Measurements from ENCODE around the gene NPY4R.
"Not testable (repeated sequence)": the region's sequence is repeated elsewhere in the genome, so short reads cannot be mapped to it uniquely, and the experiment has no call there.

Gene NPY4R

DNA sequence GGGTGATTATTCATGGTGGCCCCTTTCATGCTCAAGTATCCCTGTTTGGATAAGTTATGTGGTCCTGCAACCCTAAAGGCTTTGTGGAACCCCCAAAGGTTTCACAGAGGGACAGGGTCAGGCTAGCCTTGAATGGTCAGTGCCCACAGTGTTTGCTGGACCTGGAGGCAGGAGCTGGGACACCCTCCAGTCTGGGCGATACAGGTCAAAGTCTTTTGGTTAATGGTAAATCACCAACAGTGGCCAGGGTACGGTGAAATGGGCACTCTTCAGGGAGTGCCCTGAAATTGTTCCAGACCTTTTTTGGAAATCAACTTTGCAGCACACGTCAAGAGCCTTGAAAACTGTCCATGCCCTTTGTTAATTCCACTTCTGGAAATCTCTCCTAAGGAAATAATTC is 8.7 kb downstream of the NPY4R start:
- not testable (repeated sequence) for DNase-seq (ENCODE audit: low read depth)

DNA sequence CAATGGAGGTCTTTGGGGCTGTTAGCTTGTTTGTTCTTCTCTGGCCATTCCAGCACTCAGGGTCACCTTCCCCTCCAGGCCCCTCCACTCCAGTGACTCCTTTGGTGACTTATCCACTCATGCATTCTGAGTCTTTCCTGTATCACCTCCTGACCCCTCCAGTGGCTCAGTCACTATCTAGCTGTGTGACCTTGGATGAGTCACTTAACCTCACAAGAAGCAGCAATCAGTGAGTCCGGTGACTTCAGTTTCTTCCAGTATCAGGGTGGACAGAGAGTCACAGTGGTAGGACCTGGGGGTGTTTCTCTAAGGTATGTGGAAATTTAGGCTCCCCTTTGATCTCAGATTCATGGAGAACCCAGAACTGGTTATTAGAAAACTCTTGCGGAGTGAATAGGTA is 9.8 kb downstream of the NPY4R start:
- DNase-seq (ENCODE audit: low read depth) = not testable (repeated sequence)

DNA sequence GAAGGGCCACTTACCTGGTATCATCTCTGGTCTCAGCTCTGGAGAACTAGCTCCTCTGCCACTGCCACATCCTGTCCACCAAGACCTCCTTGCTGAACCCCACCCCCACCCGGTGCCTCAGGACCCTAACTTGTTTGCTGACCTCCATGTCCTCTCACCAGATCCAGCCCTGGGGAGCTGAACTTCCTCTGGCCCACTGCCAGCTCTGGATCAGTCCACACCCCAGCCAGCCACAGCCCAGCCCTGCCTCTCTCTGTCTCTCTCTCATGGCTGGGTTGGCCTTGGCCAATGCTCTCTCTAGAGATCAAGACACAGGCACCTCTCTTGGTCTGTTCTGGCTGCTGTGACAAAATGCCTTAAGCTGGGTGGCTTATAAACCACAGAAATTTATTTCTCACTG is 14.4 kb downstream of the NPY4R start:
- DNase-seq (ENCODE audit: low read depth) = not testable (repeated sequence)

DNA sequence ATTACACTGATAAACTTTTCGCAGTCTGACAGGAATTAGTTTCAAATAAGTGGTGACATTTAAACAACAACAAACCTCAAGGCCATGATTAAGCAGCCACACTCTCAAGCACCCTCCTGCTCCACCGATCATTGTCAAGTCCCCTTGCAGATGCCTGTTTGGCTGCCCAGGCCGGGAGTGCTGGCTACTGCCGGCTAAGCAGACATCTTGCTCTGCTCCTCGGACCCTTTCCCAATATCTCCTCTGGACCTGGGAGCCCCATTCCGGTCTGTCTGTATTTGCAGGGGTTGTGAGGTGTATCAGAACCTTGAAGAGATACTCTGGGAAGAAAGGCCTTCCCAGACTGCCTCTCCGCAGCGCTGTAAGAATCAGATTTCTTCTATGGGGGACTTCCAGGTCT is 14.9 kb downstream of the NPY4R start:
- not testable (repeated sequence) for DNase-seq (ENCODE audit: low read depth)

DNA sequence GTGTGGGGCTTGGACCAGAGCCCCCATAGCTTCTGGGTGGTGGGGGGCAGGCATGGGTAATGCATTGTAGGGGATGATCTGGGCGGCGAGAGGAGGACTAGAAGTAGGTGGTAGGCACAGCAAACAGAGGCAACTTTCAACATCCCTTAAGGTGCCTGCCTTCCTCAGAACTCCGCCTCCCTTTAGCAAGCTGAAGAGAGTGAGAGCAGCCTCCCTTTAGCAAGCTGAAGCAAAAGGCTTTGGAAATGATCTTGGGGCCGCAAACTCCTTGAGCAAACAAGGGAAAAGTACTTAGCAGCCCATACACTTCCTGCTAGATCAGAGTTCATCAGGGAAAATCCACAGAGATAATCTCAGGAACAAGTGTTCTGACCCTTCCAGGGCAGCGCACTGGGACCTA is 18.3 kb downstream of the NPY4R start:
- DNase-seq (ENCODE audit: low read depth) = not testable (repeated sequence)

DNA sequence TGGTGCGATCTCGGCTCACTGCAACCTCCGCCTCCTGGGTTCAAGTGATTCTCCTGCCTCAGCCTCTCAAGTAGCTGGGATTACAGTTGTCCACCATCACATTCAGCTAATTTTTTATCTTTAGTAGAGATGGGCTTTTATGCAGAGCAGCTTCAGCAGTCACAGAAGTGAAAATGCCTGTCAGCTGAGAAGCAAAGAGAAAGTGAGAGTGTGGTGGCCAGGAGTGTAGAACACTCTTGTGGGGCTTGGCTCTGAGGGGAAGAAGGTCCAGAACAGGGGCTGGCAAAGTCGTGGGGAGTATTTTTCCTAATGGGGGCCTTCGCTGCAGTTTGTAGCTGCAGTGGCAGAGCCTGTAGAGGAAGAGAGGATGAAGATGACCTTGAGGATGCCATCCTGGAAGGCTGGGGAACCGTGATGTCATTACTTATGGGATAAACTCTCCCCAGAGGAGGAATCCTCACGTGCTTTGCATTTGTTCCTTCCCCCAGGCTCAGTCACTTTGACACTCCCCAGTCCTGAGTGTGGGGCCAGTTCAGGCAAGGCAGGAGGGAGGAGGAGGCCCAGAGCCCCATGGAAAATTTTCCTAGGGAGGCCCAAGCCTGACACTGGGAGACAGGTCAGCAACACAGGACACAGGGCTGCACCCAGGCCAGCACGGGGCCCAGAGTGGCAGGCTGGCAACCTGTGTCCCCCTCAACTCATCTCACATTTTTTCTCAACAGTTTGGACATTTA is 20.2 kb downstream of the NPY4R start:
- not testable (repeated sequence) for DNase-seq (ENCODE audit: low read depth)

DNA sequence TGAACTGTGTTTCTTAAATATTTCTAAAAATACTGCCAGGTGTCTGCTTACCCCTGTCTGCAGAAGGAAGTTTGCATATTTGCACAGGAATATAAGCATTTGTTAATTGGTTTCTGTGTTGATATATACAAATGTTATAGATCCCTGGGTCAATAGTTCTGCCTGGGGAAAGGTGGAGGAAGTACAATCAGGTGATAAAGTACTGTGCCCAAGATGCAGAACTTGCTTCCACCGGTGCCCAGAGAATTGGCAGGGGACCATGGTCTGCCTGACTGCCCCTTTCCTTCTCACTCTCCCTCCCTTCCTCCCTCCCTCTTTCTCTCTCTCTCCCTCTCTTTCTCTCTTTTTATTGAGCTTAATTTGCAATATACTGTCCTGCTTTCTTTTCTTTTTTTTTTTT is 22.3 kb downstream of the NPY4R start:
- not testable (repeated sequence) for DNase-seq (ENCODE audit: low read depth)

DNA sequence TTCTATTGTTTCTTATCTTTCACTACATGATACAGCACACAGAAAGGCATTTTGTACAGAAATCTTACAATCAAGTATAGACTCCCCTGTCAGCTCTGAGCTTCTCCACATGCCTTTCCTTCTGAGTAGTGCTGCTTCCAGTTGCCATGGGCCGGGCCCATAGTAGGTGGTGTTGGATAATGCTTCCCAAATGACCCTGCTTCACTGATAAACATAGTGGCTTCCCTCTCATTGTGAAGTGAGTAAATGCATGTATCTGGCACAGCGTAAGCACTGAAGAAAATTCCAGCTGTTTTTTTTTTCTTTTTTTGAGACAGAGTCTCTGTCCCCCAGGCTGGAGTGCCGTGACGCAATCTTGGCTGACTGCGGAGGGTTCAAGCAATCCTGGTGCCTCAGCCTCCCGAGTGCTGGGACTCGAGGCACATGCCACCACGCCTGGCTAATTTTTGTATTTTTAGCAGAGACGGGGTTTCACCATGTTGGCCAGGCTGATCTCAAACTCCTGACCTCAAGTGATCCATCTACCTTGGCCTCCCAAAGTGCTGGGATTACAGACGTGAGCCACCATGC is 23.0 kb downstream of the NPY4R start:
- DNase-seq (ENCODE audit: low read depth) = not testable (repeated sequence)

DNA sequence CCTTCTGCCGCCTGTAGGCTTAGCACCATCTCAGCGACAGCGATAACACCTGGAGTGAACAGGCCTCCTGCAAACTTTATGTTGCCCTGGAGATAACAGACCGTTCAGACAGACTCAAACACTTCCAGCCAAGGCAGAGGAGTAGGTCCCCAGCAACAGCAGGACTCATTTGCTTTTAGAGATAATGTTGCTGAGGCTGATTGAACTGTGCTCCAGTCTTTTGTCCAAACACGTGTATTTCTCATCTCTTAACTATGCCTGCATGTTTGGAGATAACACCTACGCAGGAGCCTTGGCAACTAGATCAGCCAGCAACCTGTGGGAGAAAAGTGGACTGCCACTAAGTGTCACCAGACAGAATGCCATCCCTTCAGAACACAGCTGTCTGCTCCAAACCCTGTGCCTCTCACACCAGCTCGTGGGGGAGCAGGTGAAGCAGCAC is 23.9 kb downstream of the NPY4R start:
- not testable (repeated sequence) for DNase-seq (ENCODE audit: low read depth)

DNA sequence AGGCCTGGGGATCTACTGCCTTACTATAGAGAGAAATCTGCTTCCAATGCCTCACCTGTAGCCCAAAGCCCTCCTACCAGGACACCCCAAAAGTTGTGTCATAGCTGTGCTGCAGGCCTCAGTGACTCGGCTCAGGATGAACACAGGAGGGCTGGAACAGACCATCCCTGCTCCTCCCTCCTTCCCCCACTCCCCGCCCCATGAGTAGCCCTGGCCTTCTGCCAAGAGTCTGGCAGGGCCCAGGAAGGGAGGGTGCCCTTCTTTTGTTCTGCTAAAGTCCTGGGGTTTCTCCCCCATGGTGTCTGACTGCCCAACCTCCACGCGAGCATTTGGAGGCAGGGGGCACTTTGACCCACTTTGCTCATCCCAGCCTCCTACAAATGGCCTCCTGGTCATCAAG is 24.8 kb downstream of the NPY4R start:
- not testable (repeated sequence) for DNase-seq (ENCODE audit: low read depth)

DNA sequence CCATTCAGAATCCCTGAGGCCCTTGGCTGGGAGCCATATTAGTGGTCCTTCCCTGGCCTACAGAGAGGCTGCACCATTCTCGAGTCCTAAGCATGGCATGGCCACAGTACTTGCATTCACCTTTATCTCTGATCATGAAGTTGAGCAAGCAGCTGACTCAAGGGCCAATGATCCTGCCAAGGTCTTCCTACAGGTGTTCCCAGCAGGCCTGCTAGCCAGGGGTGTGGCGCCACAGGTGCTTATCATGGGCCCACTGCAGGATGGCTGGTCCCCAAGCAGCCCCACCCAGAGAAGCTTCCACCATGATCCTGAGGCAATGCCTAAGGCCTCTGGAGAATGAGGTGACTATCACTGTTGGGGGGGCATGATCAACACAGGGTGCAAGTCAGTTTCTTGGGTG is 42.2 kb downstream of the NPY4R start:
- DNase-seq (ENCODE audit: low read depth) = not testable (repeated sequence)

DNA sequence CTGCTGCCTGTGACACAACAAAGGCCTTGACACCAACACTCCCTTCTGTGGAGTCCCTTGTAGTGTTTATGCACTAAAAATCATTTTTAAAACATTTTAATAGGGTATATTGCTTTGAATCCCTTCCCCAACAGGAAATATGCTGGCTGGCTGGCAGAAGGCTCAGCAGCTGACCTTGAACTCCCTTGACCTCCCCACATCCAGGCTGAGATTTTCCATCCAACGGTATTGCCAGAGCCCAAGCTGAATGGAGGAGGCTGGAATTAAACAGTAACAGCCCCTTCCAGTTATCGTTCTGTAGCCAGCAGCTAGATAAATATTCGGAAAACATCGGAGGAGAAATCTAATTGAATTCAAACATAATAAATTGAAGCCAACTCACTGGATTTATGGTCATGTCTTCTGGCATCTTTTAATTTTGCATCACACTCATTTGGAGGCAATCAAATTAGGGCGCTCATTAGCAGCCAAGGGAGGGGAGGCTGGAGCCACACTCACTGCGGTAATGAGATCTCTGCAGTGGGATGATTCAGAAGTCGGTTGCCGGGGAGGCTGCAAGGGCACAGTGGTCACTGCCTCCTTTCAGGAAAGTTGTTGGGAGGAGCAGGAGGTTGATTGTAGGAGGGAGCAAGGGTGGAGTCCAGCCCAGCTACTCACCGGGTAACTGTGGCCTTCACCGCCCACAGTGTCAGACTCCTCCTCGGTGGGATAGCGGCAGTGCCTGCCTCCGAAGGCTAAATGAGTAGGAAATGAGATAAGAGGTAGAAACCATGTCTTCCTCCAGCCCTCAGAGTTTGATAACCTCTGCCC is 46.0 kb downstream of the NPY4R start:
- DNase-seq (ENCODE audit: low read depth) = not testable (repeated sequence)

DNA sequence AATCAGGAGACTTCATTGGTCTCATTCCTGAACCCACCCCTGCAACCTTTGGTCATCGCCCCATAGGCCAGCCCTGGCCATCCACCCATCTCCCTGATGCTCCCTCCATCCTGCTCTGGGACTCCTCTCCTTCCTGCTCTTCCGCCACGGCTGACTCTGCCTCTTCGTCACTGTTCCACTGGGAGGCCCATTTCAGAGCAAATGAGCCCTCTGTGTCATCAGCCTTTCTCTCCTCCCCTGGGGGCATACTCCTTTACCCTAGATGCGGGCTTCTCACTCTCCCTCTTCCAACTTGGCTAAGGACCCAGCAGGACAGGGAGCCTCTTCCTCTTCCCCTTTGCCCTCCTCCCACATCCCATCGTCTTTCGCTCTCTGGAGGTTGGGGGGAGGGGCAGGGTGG is 47.5 kb downstream of the NPY4R start:
- not testable (repeated sequence) for DNase-seq (ENCODE audit: low read depth)

DNA sequence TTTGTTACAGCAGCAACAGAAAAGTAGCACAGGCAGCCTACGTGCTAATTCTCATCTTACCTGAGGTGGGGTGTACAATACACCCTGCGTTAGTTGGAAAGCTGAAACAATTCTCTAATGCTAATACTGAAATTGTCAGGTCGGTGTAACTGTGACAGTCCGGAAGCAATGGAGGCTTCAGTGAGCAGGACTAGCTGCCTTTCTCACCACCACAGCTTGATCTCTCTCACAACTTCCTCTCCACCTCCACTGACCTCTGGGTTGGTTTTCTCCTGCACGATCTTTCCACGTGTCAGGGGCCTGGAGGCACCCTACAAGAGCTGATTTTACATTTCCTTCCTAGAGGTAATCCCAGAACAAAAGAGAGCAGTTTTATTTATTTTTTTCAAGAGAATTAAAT is 50.5 kb downstream of the NPY4R start:
- not testable (repeated sequence) for DNase-seq (ENCODE audit: low read depth)

DNA sequence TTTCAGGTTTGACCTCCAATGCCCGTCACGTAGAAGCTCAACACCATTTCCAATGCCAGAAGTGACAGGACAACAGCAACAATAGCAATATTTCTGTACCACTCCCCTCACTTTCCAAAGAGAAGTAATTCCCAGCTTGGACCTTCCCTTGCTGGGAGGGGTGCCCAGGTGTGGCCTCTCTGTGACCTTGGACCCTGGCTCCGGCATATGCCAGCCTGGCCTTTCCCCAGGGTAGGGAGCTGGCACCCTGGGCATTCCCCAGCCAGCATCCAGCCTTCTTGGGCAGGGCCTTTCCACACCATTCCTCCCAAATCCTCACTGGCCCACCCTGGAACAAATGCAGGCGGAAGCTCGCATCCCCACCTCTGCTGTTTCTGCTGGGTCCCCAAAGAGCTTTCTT is 53.1 kb downstream of the NPY4R start:
- DNase-seq (ENCODE audit: low read depth) = not testable (repeated sequence)

DNA sequence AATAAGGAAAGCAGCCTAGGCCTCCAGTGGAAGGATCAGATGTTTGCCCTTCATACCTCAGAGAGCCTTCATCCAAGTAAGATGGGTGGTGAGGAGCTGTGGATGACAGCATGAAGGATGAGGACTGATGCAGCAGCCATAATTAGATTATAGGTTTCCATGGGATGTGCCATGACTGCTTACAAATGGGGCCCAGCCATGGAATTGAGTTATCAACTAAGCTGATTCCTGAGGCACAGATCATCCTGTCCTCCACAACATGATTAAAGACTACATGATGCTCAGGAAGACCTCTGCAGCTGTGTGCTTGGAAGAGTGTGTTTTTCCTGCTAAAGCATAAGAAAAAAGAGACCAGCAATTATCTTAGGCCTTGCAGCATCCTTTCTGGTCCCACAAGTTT is 54.6 kb downstream of the NPY4R start:
- not testable (repeated sequence) for DNase-seq (ENCODE audit: low read depth)
